ENCODE results near the gene LIN37.

DNA sequence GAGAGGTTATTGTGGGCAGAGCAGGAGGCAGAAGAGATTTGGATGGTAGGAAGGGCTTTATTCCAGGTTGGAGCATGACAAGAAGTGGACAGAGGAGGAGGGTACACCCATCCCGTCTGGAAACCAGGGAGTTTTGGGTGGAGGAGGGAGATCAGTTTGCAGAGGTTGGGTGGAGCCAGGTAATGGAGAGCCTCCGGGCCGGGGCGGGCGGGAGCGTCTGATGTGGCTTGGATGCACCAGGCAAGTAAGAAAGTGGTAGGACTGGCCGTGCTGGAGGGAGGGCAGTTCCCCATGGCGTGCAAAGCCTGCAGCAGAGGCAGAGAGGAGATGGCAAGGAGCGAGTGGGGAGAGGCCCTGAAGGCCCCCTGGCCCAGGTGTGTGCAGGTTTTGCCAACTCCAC lies 17.0 kb upstream of the LIN37 start:
- TF ChIP-seq, protein P1, sequence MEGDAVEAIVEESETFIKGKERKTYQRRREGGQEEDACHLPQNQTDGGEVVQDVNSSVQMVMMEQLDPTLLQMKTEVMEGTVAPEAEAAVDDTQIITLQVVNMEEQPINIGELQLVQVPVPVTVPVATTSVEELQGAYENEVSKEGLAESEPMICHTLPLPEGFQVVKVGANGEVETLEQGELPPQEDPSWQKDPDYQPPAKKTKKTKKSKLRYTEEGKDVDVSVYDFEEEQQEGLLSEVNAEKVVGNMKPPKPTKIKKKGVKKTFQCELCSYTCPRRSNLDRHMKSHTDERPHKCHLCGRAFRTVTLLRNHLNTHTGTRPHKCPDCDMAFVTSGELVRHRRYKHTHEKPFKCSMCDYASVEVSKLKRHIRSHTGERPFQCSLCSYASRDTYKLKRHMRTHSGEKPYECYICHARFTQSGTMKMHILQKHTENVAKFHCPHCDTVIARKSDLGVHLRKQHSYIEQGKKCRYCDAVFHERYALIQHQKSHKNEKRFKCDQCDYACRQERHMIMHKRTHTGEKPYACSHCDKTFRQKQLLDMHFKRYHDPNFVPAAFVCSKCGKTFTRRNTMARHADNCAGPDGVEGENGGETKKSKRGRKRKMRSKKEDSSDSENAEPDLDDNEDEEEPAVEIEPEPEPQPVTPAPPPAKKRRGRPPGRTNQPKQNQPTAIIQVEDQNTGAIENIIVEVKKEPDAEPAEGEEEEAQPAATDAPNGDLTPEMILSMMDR (conservative IDR thresholded peaks at IDR 0.05), result no peak
- no peak for TF ChIP-seq ZFX (IDR thresholded peaks at IDR 0.05)
